SK-N-SH treated with all-trans-retinoic acid at 6 μM for 48 hours (cell line): ENCODE measurements around the gene CLOCK.

Experiments
- ATAC-seq: fragments of 200-7000 bp; cut with Tn5 transposase; 3 replicates; pipeline ENCODE4 v1.9.1; 2020; ENCODE audit warnings: mild to moderate bottlenecking, moderate library complexity
- BACH2 ChIP-seq: fragments of 250-450 bp; sonication (Bioruptor Pico); IDR thresholded peaks from 2 replicates; pipeline ENCODE4 v1.9.0; 2021; ENCODE audit warnings: mild to moderate bottlenecking, borderline replicate concordance
- CREB5 ChIP-seq: fragments of 250-450 bp; sonication (Bioruptor Pico); IDR thresholded peaks from 2 replicates; pipeline ENCODE4 v1.5.1; 2020; ENCODE audit warnings: low read depth, mild to moderate bottlenecking, moderate library complexity
- CSDC2 ChIP-seq: fragments of 250-450 bp; sonication (Bioruptor Pico); IDR thresholded peaks from 2 replicates; pipeline ENCODE4 v1.5.0; 2020; ENCODE audit warnings: mild to moderate bottlenecking, moderate library complexity
- ESRRG ChIP-seq: fragments of 250-450 bp; sonication (Bioruptor Pico); IDR thresholded peaks from 2 replicates; pipeline ENCODE4 v1.6.1; 2021; ENCODE audit warnings: mild to moderate bottlenecking
- GLIS3 ChIP-seq: fragments of 250-450 bp; sonication (Bioruptor Pico); IDR thresholded peaks from 2 replicates; pipeline ENCODE4 v1.5.0; 2020; ENCODE audit warnings: mild to moderate bottlenecking, moderate library complexity
- ISL1 ChIP-seq: fragments of 250-450 bp; sonication (Bioruptor Pico); IDR thresholded peaks from 2 replicates; pipeline ENCODE4 v2.1.2; 2022; ENCODE audit warnings: mild to moderate bottlenecking, moderate library complexity
- OSR1 ChIP-seq: fragments of 250-450 bp; sonication (Bioruptor Pico); IDR thresholded peaks from 2 replicates; pipeline ENCODE4 v1.8.0; 2022; ENCODE audit warnings: moderate library complexity, mild to moderate bottlenecking, inconsistent platforms
- PATZ1 ChIP-seq: fragments of 250-450 bp; sonication (Bioruptor Pico); IDR thresholded peaks from 2 replicates; pipeline ENCODE4 v1.8.0; 2020; ENCODE audit warnings: mild to moderate bottlenecking, moderate library complexity, borderline replicate concordance
- RARB ChIP-seq: fragments of 250-450 bp; sonication (Bioruptor Pico); IDR thresholded peaks from 2 replicates; pipeline ENCODE4 v1.8.0; 2021; ENCODE audit warnings: mild to moderate bottlenecking, moderate library complexity
- TCF4 ChIP-seq: fragments of 250-450 bp; sonication (Bioruptor Pico); IDR thresholded peaks from 2 replicates; pipeline ENCODE4 v1.8.0; 2021; ENCODE audit warnings: mild to moderate bottlenecking, moderate library complexity, borderline replicate concordance
- TOX ChIP-seq: fragments of 250-450 bp; sonication (Bioruptor Pico); IDR thresholded peaks from 2 replicates; pipeline ENCODE4 v1.8.0; 2021; ENCODE audit warnings: mild to moderate bottlenecking, moderate library complexity, borderline replicate concordance
- TSHZ2 ChIP-seq: fragments of 250-450 bp; sonication (Bioruptor Pico); IDR thresholded peaks from 2 replicates; pipeline ENCODE4 v1.5.0; 2020; ENCODE audit warnings: mild to moderate bottlenecking, moderate library complexity
- ZC3H10 ChIP-seq: fragments of 250-450 bp; sonication (Bioruptor Pico); IDR thresholded peaks from 2 replicates; pipeline ENCODE4 v1.5.1; 2021; ENCODE audit warnings: mild to moderate bottlenecking, moderate library complexity
- ZFP3 ChIP-seq: fragments of 250-450 bp; sonication (Bioruptor Pico); IDR thresholded peaks from 2 replicates; pipeline ENCODE4 v1.5.0; 2020; ENCODE audit warnings: mild to moderate bottlenecking, moderate library complexity
- ZFP30 ChIP-seq: fragments of 450-650 bp; formaldehyde crosslinking; IDR thresholded peaks from 2 replicates; pipeline ENCODE4 v1.5.0; 2022; ENCODE audit warnings: mild to moderate bottlenecking, moderate library complexity
- ZNF8 ChIP-seq: fragments of 450-650 bp; formaldehyde crosslinking; IDR thresholded peaks from 2 replicates; pipeline ENCODE4 v1.5.0; 2020; ENCODE audit warnings: mild to moderate bottlenecking, moderate library complexity
- TF ChIP-seq, protein P1 (sequence below): fragments of 250-450 bp; sonication (Bioruptor Pico); IDR thresholded peaks from 2 replicates; pipeline ENCODE4 v1.5.1; 2021; ENCODE audit warnings: mild to moderate bottlenecking, moderate library complexity

Gene CLOCK

DNA sequence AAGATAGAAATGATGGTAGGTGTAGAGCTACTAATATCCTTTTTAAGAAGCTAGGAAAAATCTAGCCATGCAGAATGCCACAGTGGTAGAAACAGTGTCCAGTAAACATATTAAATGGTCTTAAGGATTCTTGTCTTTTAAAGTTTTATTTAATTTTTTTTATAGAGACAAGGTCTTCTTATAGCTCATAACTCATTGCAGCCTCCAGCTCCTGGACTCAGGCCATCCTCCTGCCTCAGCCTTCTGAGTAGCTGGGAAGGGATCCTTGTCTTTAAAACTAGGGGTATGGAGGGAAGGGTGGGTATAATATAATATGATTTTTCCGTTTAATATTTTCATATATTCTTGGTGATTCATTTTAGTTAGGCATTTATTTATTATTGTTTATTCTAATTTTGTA, 147.1 kb downstream of the CLOCK start (continued):
- TF ChIP-seq TSHZ2 (CRISPR knock-in tag), result no peak

DNA sequence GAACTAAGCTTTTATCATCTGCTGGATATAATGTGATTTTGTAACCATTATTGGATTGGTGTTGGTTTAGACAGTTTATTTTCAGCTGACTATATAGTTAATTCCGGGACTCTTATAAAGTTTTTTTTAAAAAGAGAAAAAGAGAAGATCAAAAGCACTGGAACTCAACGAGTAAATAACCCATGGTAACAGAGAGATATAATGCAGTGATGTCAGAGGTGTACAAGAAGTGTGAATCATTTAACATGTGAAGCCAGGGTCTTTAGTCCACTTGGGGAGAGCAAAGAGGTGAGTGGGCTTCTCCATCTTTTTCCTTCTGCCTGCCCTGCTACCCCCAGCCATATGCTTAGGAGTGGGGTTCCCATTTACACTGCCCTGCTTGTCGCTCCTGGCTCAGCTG, 147.7 kb downstream of the CLOCK start:
- ATAC-seq, result no peak
- TF ChIP-seq ISL1 (CRISPR knock-in tag) (no peak), CREB5 (CRISPR knock-in tag) (no peak), ZFP30 (CRISPR knock-in tag) (no peak), BACH2 (CRISPR knock-in tag) (no peak), PATZ1 (CRISPR knock-in tag) (no peak), TSHZ2 (CRISPR knock-in tag) (no peak), CSDC2 (CRISPR knock-in tag) (no peak), OSR1 (CRISPR knock-in tag) (no peak), ZNF8 (CRISPR knock-in tag) (no peak)
- TF ChIP-seq, protein P1, sequence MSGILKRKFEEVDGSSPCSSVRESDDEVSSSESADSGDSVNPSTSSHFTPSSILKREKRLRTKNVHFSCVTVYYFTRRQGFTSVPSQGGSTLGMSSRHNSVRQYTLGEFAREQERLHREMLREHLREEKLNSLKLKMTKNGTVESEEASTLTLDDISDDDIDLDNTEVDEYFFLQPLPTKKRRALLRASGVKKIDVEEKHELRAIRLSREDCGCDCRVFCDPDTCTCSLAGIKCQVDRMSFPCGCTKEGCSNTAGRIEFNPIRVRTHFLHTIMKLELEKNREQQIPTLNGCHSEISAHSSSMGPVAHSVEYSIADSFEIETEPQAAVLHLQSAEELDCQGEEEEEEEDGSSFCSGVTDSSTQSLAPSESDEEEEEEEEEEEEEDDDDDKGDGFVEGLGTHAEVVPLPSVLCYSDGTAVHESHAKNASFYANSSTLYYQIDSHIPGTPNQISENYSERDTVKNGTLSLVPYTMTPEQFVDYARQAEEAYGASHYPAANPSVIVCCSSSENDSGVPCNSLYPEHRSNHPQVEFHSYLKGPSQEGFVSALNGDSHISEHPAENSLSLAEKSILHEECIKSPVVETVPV, result no peak
- TF ChIP-seq, all 23 proteins: peak for 0

DNA sequence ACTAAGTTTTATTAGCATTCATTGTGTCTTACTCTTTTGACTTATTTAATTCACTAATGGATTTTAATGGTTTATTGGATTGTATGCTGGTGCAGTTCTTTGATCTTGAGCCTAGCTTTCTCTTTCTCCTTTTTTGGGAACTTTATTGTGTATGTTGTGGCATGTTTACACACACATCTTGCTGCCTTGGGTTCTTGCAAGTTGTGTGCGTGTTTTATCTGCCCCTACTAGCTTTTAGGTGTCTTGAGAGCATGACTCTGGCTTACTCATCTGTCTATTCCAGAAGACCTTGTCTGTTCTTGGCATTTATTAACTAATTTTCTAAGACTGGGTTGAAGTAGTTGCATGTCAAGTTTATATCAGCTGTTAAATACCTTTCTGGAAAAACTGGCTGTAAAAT, 148.2 kb downstream of the CLOCK start:
- TF ChIP-seq ZC3H10, result no peak
- no peak for TF ChIP-seq GLIS3 (CRISPR knock-in tag)
- TF ChIP-seq ESRRG (CRISPR knock-in tag), result no peak
- no peak for TF ChIP-seq TOX
- TF ChIP-seq ISL1 (CRISPR knock-in tag), result no peak
- no peak for TF ChIP-seq ZNF8 (CRISPR knock-in tag)
- TF ChIP-seq TCF4 (CRISPR knock-in tag), result no peak
- TF ChIP-seq ZFP3 (CRISPR knock-in tag), result no peak
- no peak for TF ChIP-seq PATZ1 (CRISPR knock-in tag)
- no peak for TF ChIP-seq RARB
- ATAC-seq, result no peak
